B cell (primary cell): ENCODE data around the gene FKBP10. TPM values are rescaled to one million over a fixed set of nuclear protein-coding genes. Genes with fewer than 3 reads are reported as not detected.

ENCODE experiments used
- ATAC-seq: fragments of 200-7000 bp; cut with Tn5 transposase; one replicate; pipeline ENCODE4 v1.10.0; 2021; ENCODE audit warnings: low read depth, mild to moderate bottlenecking, moderate number of reproducible peaks, moderate library complexity
- CTCF ChIA-PET: fragments of 350-600 bp; sonication (Branson Sonifier 250); formaldehyde crosslinking; loops from one replicate; lab custom pipeline; 2021; ENCODE audit warnings: antibody characterized with exemption, inconsistent platforms; lab: Charles Lee
- POLR2A ChIA-PET: fragments of 350-600 bp; sonication (Branson Sonifier 250); formaldehyde crosslinking; loops from one replicate; lab custom pipeline; 2021; ENCODE audit warnings: antibody characterized with exemption; lab: Charles Lee
- DNase-seq: peaks from one replicate; pipeline ENCODE4 v3.0.0; 2013
- H2AFZ ChIP-seq: 2 replicates; pipeline ENCODE4 v1.6.1; 2012; ENCODE audit warnings: mild to moderate bottlenecking, low read depth, low read length; ENCODE audit not compliant: insufficient read depth, poor library complexity, severe bottlenecking
- H3K27ac ChIP-seq, 2 donors: 1 replicate in 1 of 2; 2 replicates in 1 of 2; pipeline ENCODE4 v1.5.1; 2012 to 2013; ENCODE audit warnings: low read length in 2 of 2, mild to moderate bottlenecking in 2 of 2, moderate library complexity in 1 of 2
- H3K27me3 ChIP-seq, 4 experiments: fragments of 200-600 bp in 1 of 4; sonication (generic) in 1 of 4; replicated peaks in 1 of 4; 1 replicate in 2 of 4; 2 replicates in 2 of 4; pipeline versions ENCODE4 v1.6.1 to v1.7.0; 2013 to 2016; ENCODE audit warnings: low read length in 3 of 4, mild to moderate bottlenecking in 2 of 4, mixed read lengths in 1 of 4, moderate library complexity in 1 of 4; ENCODE audit not compliant: insufficient read depth in 4 of 4, control insufficient read depth in 3 of 4; ENCODE audit errors: control extremely low read depth in 1 of 4
- H3K36me3 ChIP-seq, 2 experiments: replicated peaks in 1 of 2; 1 replicate in 1 of 2; 2 replicates in 1 of 2; pipeline versions ENCODE4 v1.6.1 to v1.7.1; 2013; ENCODE audit warnings: low read length in 1 of 2; ENCODE audit not compliant: insufficient read depth in 2 of 2, control insufficient read depth in 1 of 2; ENCODE audit errors: control extremely low read depth in 1 of 2, extremely low read depth in 1 of 2
- H3K4me1 ChIP-seq, 2 donors: fragments of 200-600 bp in 1 of 2; sonication (generic) in 1 of 2; 1 replicate in 1 of 2; 2 replicates in 1 of 2; pipeline versions ENCODE4 v1.5.1 to v1.6.1; 2013 to 2017; ENCODE audit warnings: low read length in 2 of 2; ENCODE audit not compliant: control insufficient read depth in 2 of 2, insufficient read depth in 2 of 2
- H3K4me2 ChIP-seq: replicated peaks from 2 replicates; pipeline ENCODE3; 2012; ENCODE audit warnings: mild to moderate bottlenecking, low read depth, low read length; ENCODE audit not compliant: poor library complexity, severe bottlenecking
- H3K4me3 ChIP-seq, 5 experiments: fragments of 200-600 bp in 1 of 5; sonication (generic) in 1 of 5; 1 replicate in 3 of 5; 2 replicates in 2 of 5; pipeline versions ENCODE4 v1.5.1 to v1.7.0; 2011 to 2016; ENCODE audit warnings: low read length in 4 of 5, mild to moderate bottlenecking in 4 of 5, low read depth in 2 of 5, control low read depth in 1 of 5, moderate library complexity in 1 of 5; ENCODE audit not compliant: insufficient read depth in 1 of 5; ENCODE audit errors: control extremely low read depth in 1 of 5, extremely low read depth in 1 of 5
- H3K79me2 ChIP-seq: fragments of 200-600 bp; sonication (generic); one replicate; pipeline ENCODE4 v1.6.0; 2016; ENCODE audit warnings: low read length; ENCODE audit not compliant: control insufficient read depth, insufficient read depth
- H3K9ac ChIP-seq: fragments of 200-600 bp; sonication (generic); 2 replicates; pipeline ENCODE4 v1.6.1; 2017; ENCODE audit warnings: mild to moderate bottlenecking, low read length, moderate library complexity
- H3K9me3 ChIP-seq, 3 donors: one replicate each; pipeline versions ENCODE4 v1.6.1 to v1.7.1; 2013; ENCODE audit warnings: low read length in 2 of 3; ENCODE audit not compliant: control insufficient read depth in 2 of 3, insufficient read depth in 1 of 3; ENCODE audit errors: control extremely low read depth in 1 of 3
- H4K20me1 ChIP-seq: 2 replicates; pipeline ENCODE4 v1.6.0; 2012; ENCODE audit warnings: mild to moderate bottlenecking, low read length; ENCODE audit not compliant: insufficient read depth, control insufficient read depth, poor library complexity, severe bottlenecking
- H3K27ac Mint-ChIP-seq: one replicate; pipeline ENCODE4 v1.8.0; 2021; ENCODE audit warnings: mixed read lengths
- H3K27me3 Mint-ChIP-seq: one replicate; pipeline ENCODE4 v1.8.0; 2021; ENCODE audit warnings: mixed read lengths
- H3K4me1 Mint-ChIP-seq: one replicate; pipeline ENCODE4 v1.8.0; 2021; ENCODE audit warnings: mixed read lengths
- H3K4me3 Mint-ChIP-seq: one replicate; pipeline ENCODE4 v1.8.0; 2021; ENCODE audit warnings: mixed read lengths
- H3K9me3 Mint-ChIP-seq: one replicate; pipeline ENCODE4 v1.8.0; 2022; ENCODE audit warnings: mixed read lengths; ENCODE audit not compliant: insufficient read depth
- EZH2 ChIP-seq: IDR thresholded peaks from 2 replicates; pipeline ENCODE4 v1.6.1; 2012; ENCODE audit warnings: borderline replicate concordance, low read depth, mild to moderate bottlenecking, moderate library complexity, low read length; ENCODE audit not compliant: insufficient read depth, poor library complexity, severe bottlenecking
- WGBS: methylation state at CpG from one replicate; pipeline ENCODE4 v1.1.5; 2013; ENCODE audit warnings: missing lambda C conversion rate; ENCODE audit not compliant: insufficient coverage; 5-methylcytosine and 5-hydroxymethylcytosine counted together
- intact Hi-C: fragments of 100-400 bp; cut with micrococcal nuclease; formaldehyde crosslinking; loops from one replicate; pipeline ENCODE4 v1.10.0; 2022
- polyA plus RNA-seq: library from polyadenylated mRNA; depleted of rRNA; stranded (reverse); fragments of >200 nt; gene quantifications from 2 replicates; pipeline ENCODE4 v1.2.3, GENCODE V29; 2012
- total RNA-seq, 2 donors: library from RNA; stranded (reverse); fragments of 120-200 nt in 1 of 2; gene quantifications; 1 replicate in 1 of 2; 2 replicates in 1 of 2; pipeline versions ENCODE4 v1.2.3 to v1.2.4, GENCODE V29; 2013 to 2022
- TF ChIP-seq, protein P1 (sequence below): fragments of 200-600 bp; IDR thresholded peaks from one replicate; pipeline ENCODE4 v1.8.0; 2022; ENCODE audit warnings: antibody characterized with exemption, mild to moderate bottlenecking

The FKBP10 gene
- total and polyA plus RNA-seq, 2 donors (not counting 1 experiment from before 2014, with no cell fraction given), result 0.21 to 0.34 TPM

DNA sequence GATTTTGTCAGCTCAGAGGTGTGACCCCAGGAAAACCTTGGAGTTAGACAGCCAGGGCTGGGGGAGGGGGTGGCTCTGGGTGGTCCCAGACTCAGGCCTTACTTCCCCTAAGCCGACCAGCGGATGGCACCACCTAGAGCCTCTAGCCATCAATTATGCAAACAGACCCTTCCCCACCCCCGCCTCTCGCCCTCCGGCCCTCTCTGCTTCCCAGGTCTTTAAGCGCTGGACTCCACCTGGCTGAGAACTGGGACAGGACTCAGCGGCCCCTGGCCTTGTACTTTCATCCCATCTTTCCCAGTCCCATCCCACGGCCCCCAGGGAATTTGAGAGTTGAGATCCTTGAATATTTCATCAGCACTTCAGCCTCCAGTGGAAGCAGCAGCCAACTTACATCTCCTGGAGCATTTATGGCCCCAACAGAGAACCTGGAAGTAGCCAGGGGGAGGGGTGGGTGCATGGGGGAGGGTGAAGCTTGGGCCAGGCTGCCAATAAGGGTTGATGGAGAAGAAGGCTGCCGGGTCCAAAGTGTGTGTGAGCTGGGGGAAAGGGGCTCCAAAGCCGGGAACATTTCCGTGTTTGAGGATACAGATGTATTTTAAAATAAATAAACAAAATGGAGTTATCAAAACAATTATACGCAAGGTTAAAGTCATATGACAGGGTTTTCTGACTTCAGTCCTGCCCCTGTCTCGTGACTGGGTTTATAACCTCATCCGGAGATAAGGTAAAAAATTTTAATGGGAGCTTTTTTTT is 18.8 kb upstream of the FKBP10 start:
- TF ChIP-seq EZH2, result no peak
- TF ChIP-seq, protein P1, sequence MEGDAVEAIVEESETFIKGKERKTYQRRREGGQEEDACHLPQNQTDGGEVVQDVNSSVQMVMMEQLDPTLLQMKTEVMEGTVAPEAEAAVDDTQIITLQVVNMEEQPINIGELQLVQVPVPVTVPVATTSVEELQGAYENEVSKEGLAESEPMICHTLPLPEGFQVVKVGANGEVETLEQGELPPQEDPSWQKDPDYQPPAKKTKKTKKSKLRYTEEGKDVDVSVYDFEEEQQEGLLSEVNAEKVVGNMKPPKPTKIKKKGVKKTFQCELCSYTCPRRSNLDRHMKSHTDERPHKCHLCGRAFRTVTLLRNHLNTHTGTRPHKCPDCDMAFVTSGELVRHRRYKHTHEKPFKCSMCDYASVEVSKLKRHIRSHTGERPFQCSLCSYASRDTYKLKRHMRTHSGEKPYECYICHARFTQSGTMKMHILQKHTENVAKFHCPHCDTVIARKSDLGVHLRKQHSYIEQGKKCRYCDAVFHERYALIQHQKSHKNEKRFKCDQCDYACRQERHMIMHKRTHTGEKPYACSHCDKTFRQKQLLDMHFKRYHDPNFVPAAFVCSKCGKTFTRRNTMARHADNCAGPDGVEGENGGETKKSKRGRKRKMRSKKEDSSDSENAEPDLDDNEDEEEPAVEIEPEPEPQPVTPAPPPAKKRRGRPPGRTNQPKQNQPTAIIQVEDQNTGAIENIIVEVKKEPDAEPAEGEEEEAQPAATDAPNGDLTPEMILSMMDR, result no peak
- Mint-ChIP-seq H3K4me3 (no peak overlapping the region), H3K9me3 (no peaks in the 10 kb centered on the region), H3K27me3 (no peaks in the 10 kb centered on the region), H3K27ac (no peak overlapping the region), H3K4me1 (peaks cover 1% of the 10 kb centered on the region)
- no peak overlapping the region for H3K4me2 ChIP-seq
- no peak for DNase-seq
- H4K20me1 ChIP-seq, result no peaks in the 10 kb centered on the region
- no peaks in the 10 kb centered on the region for H3K4me1 ChIP-seq
- no peaks in the 10 kb centered on the region for H3K27me3 ChIP-seq
- ATAC-seq, result no peak
- H3K27ac ChIP-seq, result no peak overlapping the region
- 96% methylated on average over 8 of the region's 14 CpGs for WGBS
- no peak overlapping the region for H2AFZ ChIP-seq
- no peaks in the 10 kb centered on the region for H3K9me3 ChIP-seq
- ChIA-PET CTCF (interaction anchor here (1.3 to 1.4 kb wide), 2 partner anchors 8 kb away, joined by 4 to 5 read pairs; partner anchors contain the start of gene JUP), POLR2A (interaction anchor here (0.7 kb wide), 1 partner anchor 1794 kb away, joined by 3 read pairs; no protein-coding TSS in a partner anchor)
- no peaks in the 10 kb centered on the region for H3K36me3 ChIP-seq
- intact Hi-C loops, result no loop called here
- H3K4me3 ChIP-seq, result no peak overlapping the region
- no peaks in the 10 kb centered on the region for H3K79me2 ChIP-seq
- no peak overlapping the region for H3K9ac ChIP-seq

DNA sequence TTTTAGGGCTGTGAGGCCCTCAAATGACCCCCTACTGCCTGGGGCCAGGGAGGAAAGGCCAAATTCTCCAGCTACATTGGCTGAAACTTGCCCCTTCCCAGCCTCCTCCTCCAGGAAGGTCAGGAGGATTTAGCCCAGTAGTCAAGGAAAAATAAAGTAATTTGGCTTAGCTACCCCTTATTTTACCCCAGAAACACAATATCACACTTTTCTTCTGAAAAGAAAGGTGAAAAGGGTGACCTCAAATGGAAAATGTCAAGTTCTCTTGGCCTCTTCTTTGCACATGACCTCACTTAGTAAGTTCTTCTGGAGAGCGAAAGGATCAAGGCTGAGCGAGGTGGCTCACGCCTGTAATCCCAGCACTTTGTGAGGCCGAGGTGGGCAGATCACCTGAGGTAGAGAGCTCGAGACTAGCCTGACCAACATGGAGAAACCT is 18.2 kb upstream of the FKBP10 start:
- peaks cover 1% of the 10 kb centered on the region for H3K4me1 Mint-ChIP-seq
- no peak overlapping the region for H3K4me2 ChIP-seq

More for the DNA sequence above, 18.2 kb upstream of the FKBP10 start:
- WGBS, result 97% methylated on average over 5 of the region's 5 CpGs
- CTCF ChIA-PET, result interaction anchor here (1.3 kb wide), 1 partner anchor 8 kb away, joined by 5 read pairs; the partner anchor contains the start of gene JUP
- no peaks in the 10 kb centered on the region for H4K20me1 ChIP-seq
- intact Hi-C loops, result no loop called here
- no peak overlapping the region for H3K4me3 ChIP-seq
- no peaks in the 10 kb centered on the region for H3K9me3 Mint-ChIP-seq
- H3K4me3 Mint-ChIP-seq, result no peak overlapping the region
- TF ChIP-seq, protein P1, result no peak
- TF ChIP-seq EZH2, result no peak
- H3K27ac ChIP-seq, result no peak overlapping the region
- H2AFZ ChIP-seq, result no peak overlapping the region
- H3K36me3 ChIP-seq, result no peaks in the 10 kb centered on the region
- H3K4me1 ChIP-seq, result no peaks in the 10 kb centered on the region
- H3K27ac Mint-ChIP-seq, result no peak overlapping the region
- no peaks in the 10 kb centered on the region for H3K27me3 ChIP-seq
- no peaks in the 10 kb centered on the region for H3K9me3 ChIP-seq
- no peaks in the 10 kb centered on the region for H3K27me3 Mint-ChIP-seq
- DNase-seq (no peak), ATAC-seq (no peak)
- H3K9ac ChIP-seq, result no peak overlapping the region
- POLR2A ChIA-PET, result interaction anchor here (0.7 kb wide), 1 partner anchor 1795 kb away, joined by 3 read pairs; no protein-coding TSS in a partner anchor
- H3K79me2 ChIP-seq, result no peaks in the 10 kb centered on the region
